C4-2B (cell line): ENCODE measurements around the gene SLC34A2.

Source experiments
- CTCF ChIP-seq: fragments of 450-650 bp; conservative IDR thresholded peaks from 2 replicates; pipeline ENCODE4 v1.5.1; 2017; ENCODE audit warnings: mild to moderate bottlenecking
- ZFX ChIP-seq: fragments of 450-650 bp; IDR thresholded peaks from 2 replicates; pipeline ENCODE4 v1.6.1; 2017

- no peak for TF ChIP-seq CTCF
- no peak for TF ChIP-seq ZFX
These were observed 48.2 kb downstream of the SLC34A2 start for GRCh38 chr4:25703731-25704388.
